Liver (tissue), 9 donors: ENCODE results near the gene MAN2C1. TPM values are rescaled to one million over a fixed set of nuclear protein-coding genes. Genes with fewer than 3 reads are reported as not detected.
"Not testable (repeated sequence)": the region's sequence is repeated elsewhere in the genome, so short reads cannot be mapped to it uniquely, and the experiment has no call there.

Source experiments
- DNase-seq: peaks from one replicate; pipeline ENCODE4 v3.0.0-alpha.2; 2017; ENCODE audit warnings: low spot score
- H3K27ac ChIP-seq, 2 donors: one replicate each; pipeline ENCODE4 v1.7.0; 2013; ENCODE audit warnings: inconsistent platforms in 2 of 2, low read length in 2 of 2, control low read depth in 1 of 2, low read depth in 1 of 2, mild to moderate bottlenecking in 1 of 2
- H3K27me3 ChIP-seq, 4 donors: one replicate each; pipeline versions ENCODE4 v1.6.1 to v1.7.0; 2013; ENCODE audit warnings: low read length in 3 of 4, inconsistent platforms in 1 of 4, mild to moderate bottlenecking in 1 of 4, moderate library complexity in 1 of 4; ENCODE audit not compliant: control insufficient read depth in 4 of 4, insufficient read depth in 4 of 4
- H3K36me3 ChIP-seq, 4 donors: one replicate each; pipeline versions ENCODE4 v1.6.1 to v1.7.0; 2013; ENCODE audit warnings: low read length in 3 of 4, mild to moderate bottlenecking in 3 of 4, low read depth in 1 of 4, moderate library complexity in 1 of 4; ENCODE audit not compliant: control insufficient read depth in 4 of 4, insufficient read depth in 3 of 4
- H3K4me1 ChIP-seq, 4 donors: one replicate each; pipeline versions ENCODE4 v1.6.1 to v1.7.0; 2013; ENCODE audit warnings: low read length in 3 of 4, mild to moderate bottlenecking in 3 of 4, moderate library complexity in 1 of 4; ENCODE audit not compliant: control insufficient read depth in 4 of 4, insufficient read depth in 4 of 4
- H3K4me3 ChIP-seq, 3 donors: one replicate each; pipeline versions ENCODE4 v1.6.1 to v1.7.0; 2013; ENCODE audit warnings: low read length in 3 of 3, control low read depth in 1 of 3, low read depth in 1 of 3, mild to moderate bottlenecking in 1 of 3
- H3K9ac ChIP-seq, 2 donors: one replicate each; pipeline ENCODE4 v1.7.0; 2013; ENCODE audit warnings: low read length in 2 of 2, mild to moderate bottlenecking in 2 of 2, moderate library complexity in 2 of 2, control low read depth in 1 of 2, low read depth in 1 of 2
- H3K9me3 ChIP-seq, 4 donors: one replicate each; pipeline versions ENCODE4 v1.6.1 to v1.7.0; 2013; ENCODE audit warnings: low read length in 3 of 4; ENCODE audit not compliant: control insufficient read depth in 4 of 4
- ATF3 ChIP-seq: IDR thresholded peaks from 2 replicates; pipeline ENCODE4 v1.6.1; 2016; ENCODE audit warnings: antibody characterized with exemption
- EGR1 ChIP-seq, 2 donors: IDR thresholded peaks; 2 replicates each; pipeline ENCODE4 v1.6.1; 2016 to 2018; ENCODE audit warnings: antibody characterized with exemption in 2 of 2, low read depth in 2 of 2
- FOXA2 ChIP-seq: IDR thresholded peaks from 2 replicates; pipeline ENCODE4 v1.6.1; 2016; ENCODE audit warnings: antibody characterized with exemption
- GABPA ChIP-seq, 2 donors: IDR thresholded peaks in 1 of 2; conservative IDR thresholded peaks in 1 of 2; 2 replicates each; pipeline ENCODE4 v1.6.1; 2016; ENCODE audit warnings: antibody characterized with exemption in 2 of 2, mild to moderate bottlenecking in 1 of 2, moderate library complexity in 1 of 2
- HNF4A ChIP-seq, 2 donors: conservative IDR thresholded peaks; 2 replicates each; pipeline ENCODE4 v1.6.1; 2016; ENCODE audit warnings: antibody characterized with exemption in 2 of 2, mild to moderate bottlenecking in 2 of 2
- HNF4G ChIP-seq: IDR thresholded peaks from 2 replicates; pipeline ENCODE4 v1.6.1; 2016; ENCODE audit warnings: antibody characterized with exemption
- JUND ChIP-seq, 2 donors: IDR thresholded peaks; 2 replicates each; pipeline ENCODE4 v1.6.1; 2016; ENCODE audit warnings: antibody characterized with exemption in 2 of 2
- MAX ChIP-seq: IDR thresholded peaks from 2 replicates; pipeline ENCODE4 v1.6.1; 2016; ENCODE audit warnings: antibody characterized with exemption
- REST ChIP-seq: IDR thresholded peaks from 2 replicates; pipeline ENCODE4 v1.6.1; 2016; ENCODE audit warnings: antibody characterized with exemption, mild to moderate bottlenecking
- SP1 ChIP-seq: IDR thresholded peaks from 2 replicates; pipeline ENCODE4 v1.6.1; 2018; ENCODE audit warnings: antibody characterized with exemption, mild to moderate bottlenecking
- TAF1 ChIP-seq: conservative IDR thresholded peaks from 2 replicates; pipeline ENCODE4 v1.6.1; 2016; ENCODE audit warnings: antibody characterized with exemption, mild to moderate bottlenecking
- YY1 ChIP-seq: IDR thresholded peaks from 2 replicates; pipeline ENCODE4 v1.6.1; 2016; ENCODE audit warnings: antibody characterized with exemption, mild to moderate bottlenecking
- WGBS: extraction: QIAGEN DNeasy Blood & Tissue Kit; methylation state at CpG from one replicate; pipeline ENCODE4 v1.1.7; 2013; 5-methylcytosine and 5-hydroxymethylcytosine counted together
- polyA plus RNA-seq, 2 donors: library from polyadenylated mRNA; stranded (reverse) in 1 of 2; unstranded in 1 of 2; fragments of 200-250 nt in 1 of 2; fragments of >200 nt in 1 of 2; fragmentation: Nextera tagmentation in 1 of 2; extraction: Ambion mirVana in 1 of 2; gene quantifications; one replicate each; pipeline versions ENCODE4 v1.2.1 to v1.2.3, GENCODE V29; 2013 to 2015
- total RNA-seq, 2 donors: library from RNA; depleted of rRNA; stranded (reverse); fragments of >200 nt; gene quantifications; one replicate each; pipeline ENCODE4 v1.2.3, GENCODE V29; 2014
- TF ChIP-seq, protein P1 (sequence below): fragments of 150-350 bp; IDR thresholded peaks from 2 replicates; pipeline ENCODE4 v1.5.1; 2017; ENCODE audit warnings: improper control_type of control experiment, low read depth, low read length; ENCODE audit not compliant: missing input control
- donor health status: healthy.
- donor health status: healthy.
- donor health status: healthy.
- donor health status: healthy.
- donor health status: healthy.

MAN2C1 gene
- total and polyA plus RNA-seq, 4 donors = 44.3 to 143 (median 59.6) TPM

- no peaks in the 10 kb centered on the region for H3K27me3 ChIP-seq
- H3K9me3 ChIP-seq = no peaks in the 10 kb centered on the region
- 90% methylated on average over 6 of the region's 6 CpGs for WGBS
- DNase-seq = no peak
- no peaks in the 10 kb centered on the region for H3K4me1 ChIP-seq
- TF ChIP-seq REST (no peak), YY1 (no peak), HNF4G (no peak), TAF1 (no peak), SP1 (no peak), EGR1 (IDR thresholded peaks at IDR 0.05; ENCODE audit: low read depth in 2 of 2) (no peak), GABPA (IDR thresholded peaks at IDR 0.05 in 1 of 2, conservative IDR thresholded peaks at IDR 0.05 in 1 of 2) (no peak), ATF3 (no peak), JUND (IDR thresholded peaks at IDR 0.05) (no peak), MAX (no peak), FOXA2 (no peak), HNF4A (conservative IDR thresholded peaks at IDR 0.05) (no peak)
- TF ChIP-seq, protein P1, sequence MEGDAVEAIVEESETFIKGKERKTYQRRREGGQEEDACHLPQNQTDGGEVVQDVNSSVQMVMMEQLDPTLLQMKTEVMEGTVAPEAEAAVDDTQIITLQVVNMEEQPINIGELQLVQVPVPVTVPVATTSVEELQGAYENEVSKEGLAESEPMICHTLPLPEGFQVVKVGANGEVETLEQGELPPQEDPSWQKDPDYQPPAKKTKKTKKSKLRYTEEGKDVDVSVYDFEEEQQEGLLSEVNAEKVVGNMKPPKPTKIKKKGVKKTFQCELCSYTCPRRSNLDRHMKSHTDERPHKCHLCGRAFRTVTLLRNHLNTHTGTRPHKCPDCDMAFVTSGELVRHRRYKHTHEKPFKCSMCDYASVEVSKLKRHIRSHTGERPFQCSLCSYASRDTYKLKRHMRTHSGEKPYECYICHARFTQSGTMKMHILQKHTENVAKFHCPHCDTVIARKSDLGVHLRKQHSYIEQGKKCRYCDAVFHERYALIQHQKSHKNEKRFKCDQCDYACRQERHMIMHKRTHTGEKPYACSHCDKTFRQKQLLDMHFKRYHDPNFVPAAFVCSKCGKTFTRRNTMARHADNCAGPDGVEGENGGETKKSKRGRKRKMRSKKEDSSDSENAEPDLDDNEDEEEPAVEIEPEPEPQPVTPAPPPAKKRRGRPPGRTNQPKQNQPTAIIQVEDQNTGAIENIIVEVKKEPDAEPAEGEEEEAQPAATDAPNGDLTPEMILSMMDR = no peak
- H3K4me3 ChIP-seq = no peak overlapping the region
- H3K36me3 ChIP-seq = no peaks in the 10 kb centered on the region
- H3K9ac ChIP-seq = no peak overlapping the region
- no peak overlapping the region for H3K27ac ChIP-seq
These were observed 46.7 kb downstream of the MAN2C1 start for GRCh38 chr15:75321711-75322110.

GRCh38 chr15:75319231-75319897, 49.0 kb downstream of the MAN2C1 start:
- not testable (repeated sequence) for H3K27ac ChIP-seq, H3K9ac ChIP-seq, H3K36me3 ChIP-seq, H3K9me3 ChIP-seq, H3K4me1 ChIP-seq, H3K4me3 ChIP-seq, H3K27me3 ChIP-seq, DNase-seq
- 88% methylated on average over 5 of the region's 5 CpGs for WGBS
